Stimulated activated CD4-positive, alpha-beta T cell treated with anti-CD3 and anti-CD28 coated beads, Interleukin-2, amount 100 ng/mL, for 48 hours (primary cell): ENCODE results near the gene JAM3.

ENCODE experiments used
- DNase-seq, 2 donors: peaks; one replicate each; pipeline ENCODE4 v3.0.0-alpha.2; 2020

The JAM3 gene

GRCh38 chr11:134068829-134069425 lies at the start of gene JAM3:
Gene JAM3 (plus strand): TSS chr11:134069072. CDS start chr11:134069084, 12 bp downstream.
- peak; percentile 95 to 97 for DNase-seq

GRCh38 chr11:134019500-134019899 lies 49.4 kb upstream of the JAM3 start:
- no peak for DNase-seq

- DNase-seq: no peak
These were observed 48.3 kb upstream of the JAM3 start for GRCh38 chr11:134020598-134020997.

GRCh38 chr11:134021326-134021725 lies 47.5 kb upstream of the JAM3 start:
- no peak for DNase-seq

- no peak for DNase-seq
These were observed 46.1 kb upstream of the JAM3 start for GRCh38 chr11:134022748-134023147.

GRCh38 chr11:134024420-134025081 lies 44.3 kb upstream of the JAM3 start:
- DNase-seq: peak in 1 of 2 donors; percentile 6

GRCh38 chr11:134025082-134025429 lies 43.8 kb upstream of the JAM3 start:
- no peak for DNase-seq

GRCh38 chr11:134026655-134027343 lies 42.1 kb upstream of the JAM3 start:
- no peak for DNase-seq

GRCh38 chr11:134027671-134028070 lies 41.2 kb upstream of the JAM3 start:
- no peak for DNase-seq

GRCh38 chr11:134028368-134028920 lies 40.4 kb upstream of the JAM3 start:
- no peak for DNase-seq

GRCh38 chr11:134030853-134031252 lies 38.0 kb upstream of the JAM3 start:
- DNase-seq: no peak

- no peak for DNase-seq
These were observed 36.8 kb upstream of the JAM3 start for GRCh38 chr11:134032043-134032442.

GRCh38 chr11:134032501-134033091 lies 36.3 kb upstream of the JAM3 start:
- DNase-seq: no peak

GRCh38 chr11:134033276-134033675 lies 35.6 kb upstream of the JAM3 start:
- no peak for DNase-seq

GRCh38 chr11:134033696-134034491 lies 35.0 kb upstream of the JAM3 start:
- DNase-seq: peak; percentile 33 to 47

GRCh38 chr11:134034496-134035381 lies 34.1 kb upstream of the JAM3 start:
- no peak for DNase-seq

GRCh38 chr11:134036492-134037045 lies 32.3 kb upstream of the JAM3 start:
- DNase-seq: no peak

GRCh38 chr11:134037046-134037908 lies 31.6 kb upstream of the JAM3 start:
- peak; percentile 36 to 37 for DNase-seq

GRCh38 chr11:134038897-134039470 lies 29.9 kb upstream of the JAM3 start:
- no peak for DNase-seq
